Activated CD8-positive, alpha-beta memory T cell treated with anti-CD3 and anti-CD28 coated beads for 36 hours (primary cell): ENCODE data around the gene ACER3. TPM values are rescaled to one million over a fixed set of nuclear protein-coding genes. Genes with fewer than 3 reads are reported as not detected.

Experiments
- CTCF ChIA-PET: fragments of 350-600 bp; sonication (Branson Sonifier 250); formaldehyde crosslinking; loops from one replicate; lab custom pipeline; 2021; ENCODE audit warnings: antibody characterized with exemption; lab: Charles Lee
- POLR2A ChIA-PET: fragments of 350-600 bp; sonication (Branson Sonifier 250); formaldehyde crosslinking; loops from one replicate; lab custom pipeline; 2021; ENCODE audit warnings: antibody characterized with exemption; lab: Charles Lee
- total RNA-seq, 2 experiments: library from RNA; stranded (reverse); gene quantifications; one replicate each; pipeline ENCODE4 v1.2.3, GENCODE V29; 2021

ACER3 gene
- total RNA-seq, 2 experiments from 2014 or later: 15.3 to 15.5 TPM

DNA sequence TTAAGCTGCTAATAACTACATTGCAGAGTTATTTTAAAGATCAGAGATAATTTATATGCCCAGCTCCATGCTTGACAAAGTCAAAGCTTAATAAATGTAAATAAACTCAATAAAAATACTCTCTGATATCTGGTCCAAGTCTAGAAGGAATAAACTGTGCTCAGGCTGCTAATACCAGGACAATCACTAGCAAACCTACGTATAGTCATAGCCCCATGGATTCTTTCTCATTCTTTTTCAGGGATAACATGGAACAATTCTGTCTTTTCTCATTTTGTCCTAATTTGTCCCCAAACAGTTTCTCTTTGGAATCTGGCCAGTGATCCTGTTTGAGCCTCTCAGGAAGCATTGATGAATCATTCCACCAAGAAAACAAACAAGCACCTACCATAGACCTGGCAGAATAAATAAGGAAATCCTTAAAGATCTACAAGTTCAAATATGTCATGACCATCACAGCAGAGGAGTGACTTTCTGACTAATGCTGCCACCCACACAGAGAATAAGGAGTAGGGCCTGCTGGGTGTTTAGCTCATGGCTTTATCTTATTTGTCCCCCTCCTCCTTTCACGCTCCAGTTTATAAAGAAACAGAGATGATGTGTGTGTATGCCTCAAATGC, 159.4 kb downstream of the ACER3 start:
- CTCF ChIA-PET: no interaction called here
- POLR2A ChIA-PET: no interaction called here

DNA sequence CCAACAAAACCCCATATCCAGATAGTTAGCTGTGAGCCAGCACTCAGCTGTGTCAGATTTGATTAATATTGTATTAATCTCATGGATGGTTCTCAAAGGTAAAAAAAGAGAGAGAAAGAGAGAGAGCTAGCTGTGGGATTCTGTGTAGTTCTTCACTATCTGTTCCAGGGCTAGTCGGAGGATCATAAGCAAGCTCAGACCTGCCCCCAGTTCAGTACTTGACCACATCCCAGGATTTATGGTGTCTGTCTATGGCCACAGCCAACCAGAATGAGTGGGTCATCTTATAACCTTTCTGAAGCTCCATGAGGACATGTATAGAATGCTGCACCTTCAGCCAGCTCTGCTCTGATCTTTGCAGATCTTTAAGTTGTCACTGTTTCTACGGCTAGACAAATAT, 160.0 kb downstream of the ACER3 start:
- CTCF ChIA-PET: no interaction called here
- POLR2A ChIA-PET: no interaction called here

DNA sequence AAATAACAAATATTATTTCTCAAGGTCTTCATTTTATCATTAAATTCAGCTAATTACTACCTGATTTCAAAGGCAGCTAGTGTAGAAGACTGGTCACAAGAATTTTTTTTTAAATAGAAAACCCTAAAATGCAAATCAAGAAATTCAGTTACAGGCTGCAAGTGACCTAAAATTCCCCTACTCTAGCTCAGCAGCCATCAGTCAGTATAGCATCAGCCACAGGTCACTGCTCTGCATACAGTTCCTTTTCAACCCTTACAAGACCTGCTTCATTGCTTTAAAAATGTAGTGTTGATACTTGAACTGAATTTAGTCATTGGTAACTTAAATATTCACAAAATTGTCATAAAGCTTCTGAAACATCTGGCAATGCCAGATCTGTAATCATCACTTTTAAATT, 164.0 kb downstream of the ACER3 start:
- CTCF ChIA-PET: interaction anchor here (1.2 kb wide), 1 partner anchor 13 kb away, joined by 4 read pairs; no protein-coding TSS in a partner anchor
- POLR2A ChIA-PET: no interaction called here

DNA sequence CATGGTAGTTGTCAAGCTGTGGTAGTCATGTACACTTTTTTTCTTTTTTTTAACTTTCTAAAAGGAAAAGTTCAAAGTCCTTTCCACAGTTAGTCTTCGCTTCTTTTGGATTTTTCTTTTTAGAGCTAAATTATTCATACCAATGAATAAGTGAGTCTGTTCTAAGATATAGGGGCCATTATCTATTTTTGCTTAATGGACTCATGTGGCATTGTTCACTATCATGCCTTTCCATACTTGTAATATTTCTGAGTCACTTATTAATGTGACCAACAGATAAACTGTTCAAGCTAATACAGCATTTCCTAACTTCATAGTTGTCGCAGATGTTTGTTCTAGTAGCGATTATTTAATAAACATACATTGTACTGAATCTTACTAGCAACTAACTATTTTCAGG, 165.5 kb downstream of the ACER3 start:
- ChIA-PET CTCF (no interaction called here), POLR2A (no interaction called here)

DNA sequence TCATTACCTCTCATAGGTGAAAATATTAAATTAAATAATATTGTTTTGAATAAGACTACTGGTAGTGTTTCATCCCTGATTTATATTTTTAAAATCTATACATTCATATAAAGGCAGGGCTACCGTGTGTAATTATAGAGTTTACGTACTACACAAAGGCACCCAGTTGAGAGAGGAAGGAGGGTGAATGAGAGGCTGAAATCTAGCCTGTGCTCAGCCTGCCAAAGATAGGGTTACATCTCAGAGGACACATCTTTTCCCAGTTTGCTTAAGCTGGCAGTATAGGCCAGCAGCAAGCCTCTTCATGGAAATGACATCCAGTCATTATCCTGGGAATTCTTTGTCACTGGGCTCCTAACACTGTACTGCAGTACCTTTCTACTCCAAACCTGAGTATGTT, 166.0 kb downstream of the ACER3 start:
- ChIA-PET CTCF (no interaction called here), POLR2A (no interaction called here)

DNA sequence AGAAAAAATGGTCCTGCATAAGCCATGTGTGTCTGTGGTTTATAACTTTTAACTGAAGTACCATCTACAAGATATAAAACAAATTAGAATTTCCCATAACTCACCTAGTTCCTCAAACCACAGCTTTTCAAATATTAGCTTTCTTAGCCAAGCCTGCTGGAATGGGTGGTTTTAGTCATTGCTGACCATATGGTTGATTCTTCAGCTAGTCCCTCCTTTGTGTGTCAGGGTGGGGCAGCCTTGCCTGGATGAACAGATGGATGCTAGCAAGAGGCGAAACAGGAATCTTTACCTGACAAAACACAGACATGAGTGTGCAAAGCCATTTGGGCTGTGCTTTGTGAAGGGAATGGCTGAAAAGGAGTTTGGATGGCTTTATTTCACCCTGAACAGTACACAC, 166.6 kb downstream of the ACER3 start:
- ChIA-PET CTCF (no interaction called here), POLR2A (no interaction called here)

DNA sequence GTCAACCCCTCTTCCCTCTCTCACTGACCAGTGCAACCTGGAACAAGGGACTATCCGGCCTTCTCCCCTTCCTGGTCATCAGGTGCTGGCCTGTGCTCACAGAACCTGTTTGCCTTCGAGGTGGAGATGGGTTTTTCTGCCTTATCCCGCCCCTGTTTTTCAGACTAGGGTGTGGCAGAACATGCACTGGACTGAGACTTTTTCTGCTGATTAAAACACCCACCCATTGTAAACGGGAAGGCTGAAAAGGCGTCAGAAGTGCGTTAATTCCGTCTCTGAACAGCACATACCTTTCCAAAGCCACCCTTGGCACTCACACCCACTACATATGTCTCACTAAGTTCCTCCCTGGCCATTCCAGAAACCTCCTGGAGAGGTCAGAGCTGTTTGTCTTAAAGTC, 169.1 kb downstream of the ACER3 start:
- POLR2A ChIA-PET: no interaction called here
- CTCF ChIA-PET: no interaction called here

DNA sequence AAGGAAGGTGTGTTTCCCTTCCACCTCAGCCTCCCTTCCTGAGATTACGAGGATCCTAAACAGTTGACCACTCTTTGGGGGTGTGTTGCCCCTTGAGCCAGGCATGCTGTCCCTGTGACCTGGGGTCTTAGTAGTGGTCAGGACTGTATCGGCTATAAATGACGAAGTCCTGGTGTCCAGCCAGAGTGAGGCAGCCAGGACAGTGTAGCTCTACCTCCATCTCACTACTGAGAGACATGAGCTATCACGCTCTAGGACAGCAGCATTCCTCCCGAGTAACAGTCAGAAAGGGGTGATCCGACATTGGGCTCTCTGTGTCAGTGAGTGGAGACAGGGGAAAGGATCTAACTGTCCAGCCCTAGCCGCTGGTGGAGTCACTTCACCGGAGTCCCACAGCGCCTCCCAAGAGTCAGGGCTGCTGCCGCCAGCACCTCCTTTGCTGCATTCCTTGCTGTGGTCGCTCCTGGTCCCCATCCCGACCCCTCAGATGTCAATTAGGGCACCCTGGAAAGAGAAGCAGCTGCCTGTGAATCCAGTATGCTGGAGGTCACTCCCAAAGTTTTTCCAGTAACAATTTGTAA, 170.2 kb downstream of the ACER3 start:
- POLR2A ChIA-PET: interaction anchor here (0.6 kb wide), 1 partner anchor 90 kb away, joined by 3 read pairs; no protein-coding TSS in a partner anchor
- CTCF ChIA-PET: interaction anchor here (0.6 kb wide), 1 partner anchor 309 kb away, joined by 3 read pairs; no protein-coding TSS in a partner anchor

DNA sequence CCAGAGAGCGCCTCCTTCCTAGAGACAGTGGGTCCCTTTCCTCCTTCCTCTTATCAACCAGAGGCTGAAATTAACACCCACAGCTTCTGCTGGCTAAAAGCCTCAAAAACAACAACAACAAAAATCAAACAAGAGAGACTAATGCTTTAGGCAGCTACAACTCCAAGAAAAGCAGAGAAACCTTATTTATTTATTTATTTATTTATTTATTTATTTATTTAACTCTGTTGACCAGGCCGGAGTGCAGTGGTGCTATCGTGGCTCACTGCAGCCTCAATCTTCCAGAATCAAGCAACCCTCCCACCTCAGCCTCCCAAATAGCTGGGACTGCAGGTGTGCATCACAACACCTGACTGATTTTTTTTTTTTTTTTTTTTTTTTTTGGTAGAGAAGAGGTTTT, 170.9 kb downstream of the ACER3 start:
- ChIA-PET POLR2A (no interaction called here), CTCF (no interaction called here)

DNA sequence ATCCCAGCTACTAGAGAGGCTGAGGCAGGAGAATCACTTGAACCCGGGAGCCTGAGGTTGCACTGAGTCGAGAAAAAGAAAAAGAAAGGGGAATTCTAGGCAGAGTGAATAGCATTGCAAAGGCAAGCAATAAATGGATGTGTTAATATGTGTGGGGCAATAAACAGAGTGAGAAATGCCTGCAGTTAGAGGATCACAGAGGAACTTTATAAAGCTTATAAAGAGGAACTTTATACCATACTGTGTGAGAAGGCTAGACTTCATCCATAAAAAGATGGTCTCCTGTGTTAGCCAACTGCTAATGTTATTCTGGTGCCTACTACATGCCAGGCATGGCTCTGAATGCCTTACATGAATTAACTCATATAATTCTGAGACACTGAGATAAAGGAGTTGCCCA, 174.3 kb downstream of the ACER3 start:
- CTCF ChIA-PET: no interaction called here
- POLR2A ChIA-PET: no interaction called here

DNA sequence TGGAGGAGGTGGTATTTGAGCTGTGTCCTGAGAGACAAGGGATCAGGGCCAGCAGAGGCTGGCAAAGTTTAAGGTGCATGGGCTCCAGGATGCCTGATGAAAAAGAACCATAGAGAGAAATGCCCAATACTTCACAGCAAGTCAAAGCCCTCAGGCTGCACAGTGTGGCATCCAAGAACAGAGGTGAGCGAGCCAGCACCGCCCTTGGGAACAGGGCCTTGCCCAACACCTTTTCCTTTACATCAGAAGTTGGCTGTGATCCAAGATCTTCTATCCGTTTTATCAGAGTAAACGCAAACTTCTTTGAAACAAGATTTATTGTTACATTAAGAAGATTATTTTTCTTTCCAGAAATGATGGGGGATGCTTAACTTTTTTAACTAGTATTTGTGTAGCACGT, 174.9 kb downstream of the ACER3 start:
- POLR2A ChIA-PET: no interaction called here
- CTCF ChIA-PET: interaction anchor here (0.6 kb wide), 1 partner anchor 60 kb away, joined by 7 read pairs; no protein-coding TSS in a partner anchor

DNA sequence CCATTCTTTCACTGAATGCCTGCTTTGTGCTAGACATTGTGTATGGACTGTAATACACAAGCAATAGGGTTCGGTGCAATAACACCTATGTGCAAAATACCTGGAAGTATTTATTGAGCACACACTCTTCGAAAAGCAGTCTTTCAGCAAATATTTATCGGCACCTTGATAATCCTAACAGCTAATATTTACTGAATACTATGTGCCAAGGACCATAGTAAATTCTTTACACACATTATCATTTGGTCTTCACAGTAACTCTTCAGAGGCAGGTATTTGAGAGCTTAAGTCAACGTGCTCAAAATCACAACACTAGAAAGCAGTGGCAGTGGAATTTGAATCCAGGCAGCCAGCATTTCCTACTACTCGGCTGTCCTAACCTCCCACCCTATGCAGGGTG, 175.7 kb downstream of the ACER3 start:
- ChIA-PET CTCF (no interaction called here), POLR2A (no interaction called here)

DNA sequence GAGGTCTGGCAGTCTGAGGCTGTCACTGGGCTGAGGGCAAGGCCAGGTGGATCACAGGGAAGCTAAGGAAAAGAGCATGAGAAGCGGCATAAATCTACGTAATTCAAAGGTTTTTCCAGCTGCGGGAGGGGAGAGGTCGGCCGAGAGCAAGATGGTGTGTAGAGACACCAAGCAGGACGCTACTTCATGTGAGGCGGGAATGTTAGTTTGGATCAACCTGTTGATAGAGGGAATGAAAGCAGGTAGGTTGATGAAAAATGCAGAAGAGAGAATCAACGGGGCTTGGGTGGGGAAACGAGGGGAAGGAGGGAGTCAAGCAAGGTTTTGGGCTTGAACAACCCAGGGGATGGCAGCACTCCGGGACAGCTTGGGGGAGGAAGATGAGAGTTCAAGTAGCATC, 176.3 kb downstream of the ACER3 start:
- CTCF ChIA-PET: no interaction called here
- POLR2A ChIA-PET: no interaction called here

DNA sequence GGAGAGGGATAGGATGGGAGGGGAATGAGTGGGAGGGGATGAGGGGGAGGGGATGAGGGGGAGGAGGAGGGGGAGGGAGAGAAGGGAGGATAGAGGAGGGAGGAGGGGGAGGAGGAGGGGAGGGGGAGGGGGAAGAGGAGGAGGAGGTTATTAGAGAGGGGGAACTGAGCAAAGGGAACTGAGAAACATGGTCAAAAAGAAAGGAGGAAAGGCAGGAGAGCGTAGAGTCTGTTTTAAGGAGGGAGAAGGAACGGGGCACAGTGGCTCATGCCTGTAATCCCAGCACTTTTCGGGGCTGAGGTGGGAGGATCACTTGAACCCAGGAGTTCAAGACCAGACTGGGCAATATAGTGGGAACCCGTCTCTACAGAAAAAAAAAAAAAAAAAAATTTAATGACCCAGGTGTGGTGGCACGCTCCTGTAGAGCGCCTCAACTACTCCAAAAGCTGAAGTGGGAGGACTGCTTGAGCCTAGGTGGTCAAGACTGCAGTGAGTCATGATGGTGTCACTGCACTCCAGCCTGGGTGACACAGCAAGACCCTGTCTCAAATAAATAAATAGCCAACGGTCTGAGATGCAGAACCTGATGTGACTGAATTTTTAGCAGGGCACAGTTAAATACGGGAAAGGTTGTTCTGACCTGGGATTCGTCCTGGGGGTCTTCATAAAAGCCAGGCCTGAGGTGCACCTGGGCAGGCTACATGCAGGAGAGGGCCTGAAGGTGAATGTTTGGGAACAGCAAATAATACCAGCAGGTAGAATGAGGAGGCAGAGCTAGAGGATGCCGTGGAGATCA, 177.5 kb downstream of the ACER3 start:
- ChIA-PET POLR2A (no interaction called here), CTCF (interaction anchor here (0.7 kb wide), 2 partner anchors 14 to 232 kb away, joined by 3 to 4 read pairs; no protein-coding TSS in a partner anchor)

DNA sequence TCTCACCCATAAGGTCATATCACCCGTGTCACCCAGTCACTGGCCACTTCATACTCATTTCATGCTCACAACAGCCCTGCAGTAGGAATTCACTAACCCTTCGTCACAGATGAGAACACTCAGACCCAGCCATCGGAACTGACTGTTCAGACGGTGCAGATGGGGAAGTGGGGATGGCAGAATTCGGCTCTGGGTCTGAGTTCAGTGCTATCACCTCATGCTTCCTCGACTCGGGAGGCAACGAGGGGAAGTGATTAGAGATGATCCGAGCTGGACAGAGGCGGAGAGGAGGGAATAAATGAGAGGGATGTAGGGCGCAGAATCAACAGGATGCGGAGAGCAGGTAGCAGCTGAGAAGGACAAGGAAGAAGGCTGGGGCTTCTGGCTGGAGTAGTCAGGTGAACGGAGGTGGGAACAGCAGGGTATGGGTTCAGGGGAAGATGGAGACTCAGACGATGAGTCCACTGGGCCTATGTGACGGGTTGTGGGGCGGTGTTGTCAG, 178.2 kb downstream of the ACER3 start:
- ChIA-PET CTCF (interaction anchor here (0.7 to 2.1 kb wide), 3 partner anchors 52 to 233 kb away, joined by 3 to 7 read pairs (median 4); no protein-coding TSS in a partner anchor), POLR2A (no interaction called here)

DNA sequence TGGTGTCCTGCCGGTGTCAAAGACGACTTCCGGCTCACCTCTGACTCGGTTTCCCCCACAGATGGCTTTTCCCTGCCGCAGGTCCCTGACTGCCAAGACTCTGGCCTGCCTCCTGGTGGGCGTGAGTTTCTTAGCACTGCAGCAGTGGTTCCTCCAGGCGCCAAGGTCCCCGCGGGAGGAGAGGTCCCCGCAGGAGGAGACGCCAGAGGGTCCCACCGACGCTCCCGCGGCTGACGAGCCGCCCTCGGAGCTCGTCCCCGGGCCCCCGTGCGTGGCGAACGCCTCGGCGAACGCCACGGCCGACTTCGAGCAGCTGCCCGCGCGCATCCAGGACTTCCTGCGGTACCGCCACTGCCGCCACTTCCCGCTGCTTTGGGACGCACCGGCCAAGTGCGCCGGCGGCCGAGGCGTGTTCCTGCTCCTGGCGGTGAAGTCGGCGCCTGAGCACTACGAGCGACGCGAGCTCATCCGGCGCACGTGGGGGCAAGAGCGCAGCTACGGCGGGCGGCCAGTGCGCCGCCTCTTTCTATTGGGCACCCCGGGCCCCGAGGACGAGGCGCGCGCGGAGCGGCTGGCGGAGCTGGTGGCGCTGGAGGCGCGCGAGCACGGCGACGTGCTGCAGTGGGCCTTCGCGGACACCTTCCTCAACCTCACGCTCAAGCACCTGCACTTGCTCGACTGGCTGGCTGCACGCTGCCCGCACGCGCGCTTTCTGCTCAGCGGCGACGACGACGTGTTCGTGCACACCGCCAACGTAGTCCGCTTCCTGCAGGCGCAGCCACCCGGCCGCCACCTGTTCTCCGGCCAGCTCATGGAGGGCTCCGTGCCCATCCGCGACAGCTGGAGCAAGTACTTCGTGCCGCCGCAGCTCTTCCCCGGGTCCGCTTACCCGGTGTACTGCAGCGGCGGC, 179.0 kb downstream of the ACER3 start:
- POLR2A ChIA-PET: no interaction called here

DNA sequence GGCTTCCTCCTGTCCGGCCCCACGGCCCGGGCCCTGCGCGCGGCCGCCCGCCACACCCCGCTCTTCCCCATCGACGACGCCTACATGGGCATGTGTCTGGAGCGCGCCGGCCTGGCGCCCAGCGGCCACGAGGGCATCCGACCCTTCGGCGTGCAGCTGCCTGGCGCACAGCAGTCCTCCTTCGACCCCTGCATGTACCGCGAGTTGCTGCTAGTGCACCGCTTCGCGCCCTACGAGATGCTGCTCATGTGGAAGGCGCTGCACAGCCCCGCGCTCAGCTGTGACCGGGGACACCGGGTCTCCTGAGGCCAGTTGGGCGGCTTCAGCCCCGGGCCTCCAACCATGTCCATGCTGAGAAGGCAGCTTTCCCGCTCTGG, 179.7 kb downstream of the ACER3 start:
- ChIA-PET POLR2A (no interaction called here), CTCF (interaction anchor here (0.6 to 2.1 kb wide), 3 partner anchors 51 to 120 kb away, joined by 3 to 7 read pairs (median 4); no protein-coding TSS in a partner anchor)

More for the DNA sequence above, 179.0 kb downstream of the ACER3 start:
- CTCF ChIA-PET: interaction anchor here (1.2 to 2.1 kb wide), 2 partner anchors 51 to 119 kb away, joined by 4 to 7 read pairs; no protein-coding TSS in a partner anchor

DNA sequence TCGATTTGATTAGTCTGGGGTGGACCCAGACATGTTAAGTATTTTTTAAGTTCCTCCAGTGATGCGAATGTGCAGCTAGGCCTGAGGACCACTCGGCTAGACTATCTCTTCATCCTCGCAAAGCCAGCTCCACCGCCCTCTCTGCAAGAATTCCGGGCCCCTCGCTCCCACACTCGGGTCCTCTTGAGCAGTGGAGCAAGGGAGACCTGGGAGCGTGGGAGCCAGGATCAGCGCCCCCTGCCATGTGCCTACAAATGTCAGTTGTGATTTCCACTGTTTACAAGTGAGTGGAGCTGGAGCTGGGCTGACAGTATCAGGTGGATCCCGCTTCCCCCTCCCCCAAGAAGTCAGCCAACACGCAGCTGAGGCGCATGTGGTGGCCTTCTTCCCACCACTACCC, 180.2 kb downstream of the ACER3 start:
- ChIA-PET CTCF (interaction anchor here (0.6 to 2.1 kb wide), 2 partner anchors 50 to 52 kb away, joined by 3 to 7 read pairs; no protein-coding TSS in a partner anchor), POLR2A (no interaction called here)
